ENCODE data around the gene CHRDL1.

Gene CHRDL1

GRCh38 chrX:110684653-110685052 lies 111.0 kb downstream of the CHRDL1 start:
- no peak for TF ChIP-seq CTCF (IDR thresholded peaks at IDR 0.05; ENCODE audit: insufficient read depth, low read length, missing control alignments)
- CTCF ChIA-PET: no interaction called here
- no peak for DNase-seq (ENCODE audit: low read depth, low spot score)

GRCh38 chrX:110683925-110684324 lies 111.7 kb downstream of the CHRDL1 start:
- TF ChIP-seq CTCF (IDR thresholded peaks at IDR 0.05; ENCODE audit: insufficient read depth, low read length, missing control alignments): no peak
- DNase-seq (ENCODE audit: low read depth, low spot score): no peak
- ChIA-PET CTCF (no interaction called here), POLR2A (no interaction called here)
- no peak overlapping the region for H3K4me3 ChIP-seq (ENCODE audit: low read depth, low read length)

More at GRCh38 chrX:110684653-110685052, 111.0 kb downstream of the CHRDL1 start:
- POLR2A ChIA-PET: no interaction called here
- H3K4me3 ChIP-seq (ENCODE audit: low read depth, low read length): no peak overlapping the region

- no peak for TF ChIP-seq CTCF (IDR thresholded peaks at IDR 0.05; ENCODE audit: insufficient read depth, low read length, missing control alignments)
- POLR2A ChIA-PET: no interaction called here
- H3K4me3 ChIP-seq (ENCODE audit: low read depth, low read length): no peak overlapping the region
- DNase-seq (ENCODE audit: low read depth, low spot score): no peak
- CTCF ChIA-PET: no interaction called here
Measured at GRCh38 chrX:110678591-110678990, 117.0 kb downstream of the CHRDL1 start.

- DNase-seq (ENCODE audit: low read depth, low spot score): no peak
- no peak overlapping the region for H3K4me3 ChIP-seq (ENCODE audit: low read depth, low read length)
- POLR2A ChIA-PET: no interaction called here
- CTCF ChIA-PET: no interaction called here
- no peak for TF ChIP-seq CTCF (IDR thresholded peaks at IDR 0.05; ENCODE audit: insufficient read depth, low read length, missing control alignments)
Measured at GRCh38 chrX:110675886-110676285, 119.7 kb downstream of the CHRDL1 start.

GRCh38 chrX:110671068-110671803 lies 124.4 kb downstream of the CHRDL1 start:
- POLR2A ChIA-PET: no interaction called here
- CTCF ChIA-PET: no interaction called here
- no peak overlapping the region for H3K4me3 ChIP-seq (ENCODE audit: low read depth, low read length)
- no peak for DNase-seq (ENCODE audit: low read depth, low spot score)
- no peak for TF ChIP-seq CTCF (IDR thresholded peaks at IDR 0.05; ENCODE audit: insufficient read depth, low read length, missing control alignments)

GRCh38 chrX:110669572-110669971 lies 126.0 kb downstream of the CHRDL1 start:
- no peak overlapping the region for H3K4me3 ChIP-seq (ENCODE audit: low read depth, low read length)
- TF ChIP-seq CTCF (IDR thresholded peaks at IDR 0.05; ENCODE audit: insufficient read depth, low read length, missing control alignments): no peak
- DNase-seq (ENCODE audit: low read depth, low spot score): no peak
- ChIA-PET CTCF (interaction anchor here (1.5 kb wide), 1 partner anchor 220 kb away, joined by 4 read pairs; no protein-coding TSS in a partner anchor), POLR2A (no interaction called here)
